Gastrocnemius medialis (tissue), 4 donors: ENCODE data around the gene PRR23B. TPM values are rescaled to one million over a fixed set of nuclear protein-coding genes. Genes with fewer than 3 reads are reported as not detected.

Source experiments
- ATAC-seq, 2 donors: fragments of 150-250 bp; one replicate each; pipeline ENCODE4 v1.9.1; 2016
- DNase-seq, 2 donors: peaks; one replicate each; pipeline ENCODE4 v3.0.0-alpha.2; 2019
- H3K27ac ChIP-seq, 4 donors: fragments of 200-600 bp; sonication (generic); 1 replicate in 1 of 4; 2 replicates in 3 of 4; pipeline ENCODE4 v1.5.1; 2016 to 2018; ENCODE audit warnings: mild to moderate bottlenecking in 2 of 4, moderate library complexity in 1 of 4
- H3K27me3 ChIP-seq, 3 donors: fragments of 200-600 bp; sonication (generic) in 2 of 3; 1 replicate in 1 of 3; 2 replicates in 2 of 3; pipeline versions ENCODE4 v1.5.1 to v1.6.0; 2016 to 2019; ENCODE audit warnings: mild to moderate bottlenecking in 1 of 3, moderate library complexity in 1 of 3
- H3K36me3 ChIP-seq, 2 donors: fragments of 200-600 bp; sonication (generic) in 1 of 2; one replicate each; pipeline ENCODE4 v1.5.1; 2017 to 2018
- H3K4me1 ChIP-seq, 2 donors: fragments of 200-600 bp; sonication (generic) in 1 of 2; one replicate each; pipeline ENCODE4 v1.5.1; 2016 to 2017; ENCODE audit warnings: mild to moderate bottlenecking in 2 of 2
- H3K4me3 ChIP-seq, 4 donors: fragments of 200-600 bp; sonication (generic) in 3 of 4; 1 replicate in 1 of 4; 2 replicates in 3 of 4; pipeline ENCODE4 v1.5.1; 2016 to 2019; ENCODE audit warnings: mild to moderate bottlenecking in 2 of 4
- H3K9me3 ChIP-seq, 3 donors: fragments of 200-600 bp; sonication (generic) in 2 of 3; 1 replicate in 1 of 3; 2 replicates in 2 of 3; pipeline ENCODE4 v1.5.1; 2016 to 2019
- POLR2A ChIP-seq, 2 donors: fragments of 450-650 bp; IDR thresholded peaks; one replicate each; pipeline ENCODE4 v1.6.1; 2017; ENCODE audit warnings: antibody characterized with exemption in 2 of 2, mild to moderate bottlenecking in 2 of 2, moderate library complexity in 2 of 2
- in situ Hi-C, 4 donors: fragments of 200-750 bp; cut with MboI; loops; one replicate each; pipeline versions ENCODE4 v1.15.0 to v1.8.0; 2017; ENCODE audit warnings: low sequenced_read_pairs in 4 of 4
- intact Hi-C: fragments of 100-400 bp; cut with DNase I; formaldehyde crosslinking; loops from one replicate; pipeline ENCODE4 v1.15.1; 2023; ENCODE audit warnings: low total_unique reads
- total RNA-seq, 4 donors: library from RNA; depleted of rRNA; stranded (reverse); fragments of >200 nt; gene quantifications; one replicate each; pipeline versions ENCODE4 v1.1.0 to v1.2.3, GENCODE V29; 2016
- TF ChIP-seq, protein P1 (sequence below), 5 experiments: fragments of 450-650 bp in 3 of 5; fragments of 200-600 bp in 2 of 5; sonication (generic) in 2 of 5; IDR thresholded peaks in 4 of 5; conservative IDR thresholded peaks in 1 of 5; 1 replicate in 4 of 5; 2 replicates in 1 of 5; pipeline ENCODE4 v1.5.1; 2016 to 2019; ENCODE audit warnings: antibody characterized with exemption in 5 of 5, mild to moderate bottlenecking in 3 of 5, moderate library complexity in 3 of 5

The PRR23B gene
- total RNA-seq = not detected

DNA sequence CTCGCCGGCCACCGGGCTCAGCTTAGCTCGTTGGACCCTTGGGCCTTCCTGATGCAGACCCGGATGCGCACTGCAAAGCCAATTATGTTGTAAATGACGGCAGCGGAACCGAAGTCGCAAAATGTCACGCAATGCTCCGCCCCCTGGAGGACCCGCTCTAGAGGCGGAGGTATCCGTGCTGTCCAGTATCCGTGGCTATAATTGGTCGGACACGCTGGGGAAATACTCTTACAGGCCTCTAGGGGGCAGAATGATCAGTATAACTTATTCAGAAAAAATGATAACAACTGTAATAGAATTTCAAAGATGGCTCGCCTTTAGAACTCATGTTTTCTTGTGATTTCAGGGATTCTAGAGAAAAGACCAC lies at the start of gene PRR23B:
Gene PRR23B, minus strand, starts transcription at position 59 of the 367 bp plus-strand sequence. CDS start 265 bp downstream, outside the sequence.
- TF ChIP-seq, protein P1, sequence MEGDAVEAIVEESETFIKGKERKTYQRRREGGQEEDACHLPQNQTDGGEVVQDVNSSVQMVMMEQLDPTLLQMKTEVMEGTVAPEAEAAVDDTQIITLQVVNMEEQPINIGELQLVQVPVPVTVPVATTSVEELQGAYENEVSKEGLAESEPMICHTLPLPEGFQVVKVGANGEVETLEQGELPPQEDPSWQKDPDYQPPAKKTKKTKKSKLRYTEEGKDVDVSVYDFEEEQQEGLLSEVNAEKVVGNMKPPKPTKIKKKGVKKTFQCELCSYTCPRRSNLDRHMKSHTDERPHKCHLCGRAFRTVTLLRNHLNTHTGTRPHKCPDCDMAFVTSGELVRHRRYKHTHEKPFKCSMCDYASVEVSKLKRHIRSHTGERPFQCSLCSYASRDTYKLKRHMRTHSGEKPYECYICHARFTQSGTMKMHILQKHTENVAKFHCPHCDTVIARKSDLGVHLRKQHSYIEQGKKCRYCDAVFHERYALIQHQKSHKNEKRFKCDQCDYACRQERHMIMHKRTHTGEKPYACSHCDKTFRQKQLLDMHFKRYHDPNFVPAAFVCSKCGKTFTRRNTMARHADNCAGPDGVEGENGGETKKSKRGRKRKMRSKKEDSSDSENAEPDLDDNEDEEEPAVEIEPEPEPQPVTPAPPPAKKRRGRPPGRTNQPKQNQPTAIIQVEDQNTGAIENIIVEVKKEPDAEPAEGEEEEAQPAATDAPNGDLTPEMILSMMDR (IDR thresholded peaks at IDR 0.05 in 4 of 5, conservative IDR thresholded peaks at IDR 0.05 in 1 of 5) = no peak
- Histone ChIP-seq H3K27ac (no peak within 1 kb of the TSS), H3K27me3 (no peaks in the 10 kb centered on the region), H3K9me3 (no peaks in the 10 kb centered on the region), H3K4me3 (no peak within 1 kb of the TSS), H3K36me3 (no peaks in the 10 kb centered on the region), H3K4me1 (no peaks in the 10 kb centered on the region)
- no peak for DNase-seq
- intact Hi-C loops (no loop called here), in situ Hi-C loops (no loop called here)
- ATAC-seq = no peak

DNA sequence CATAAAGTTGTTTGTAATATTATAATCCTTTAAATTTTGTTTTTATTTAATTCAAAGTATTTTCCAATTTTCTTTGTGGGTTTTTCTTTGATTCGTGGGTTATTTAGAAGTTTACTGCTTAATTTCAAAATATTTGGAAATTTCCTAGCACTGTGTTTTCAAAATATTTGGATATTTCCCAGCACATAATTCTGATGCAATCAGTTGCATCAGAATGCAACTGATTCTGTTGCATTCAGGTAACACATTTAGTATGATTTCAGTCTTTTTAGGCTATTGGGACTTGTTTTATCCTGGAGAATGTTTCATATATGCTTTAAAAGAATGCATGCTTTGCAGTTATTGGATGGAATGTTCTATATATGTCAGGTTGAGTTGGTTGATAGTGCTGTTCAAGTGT lies 42.2 kb upstream of the PRR23B start:
- Histone ChIP-seq H3K4me3 (no peak overlapping the region), H3K36me3 (no peaks in the 10 kb centered on the region), H3K27ac (no peak overlapping the region), H3K9me3 (no peaks in the 10 kb centered on the region), H3K4me1 (no peaks in the 10 kb centered on the region), H3K27me3 (no peaks in the 10 kb centered on the region)
- DNase-seq (no peak), ATAC-seq (no peak)
- TF ChIP-seq POLR2A (IDR thresholded peaks at IDR 0.05) = no peak
- TF ChIP-seq, protein P1 (IDR thresholded peaks at IDR 0.05 in 4 of 5, conservative IDR thresholded peaks at IDR 0.05 in 1 of 5) = no peak
- in situ Hi-C loops (no loop called here), intact Hi-C loops (no loop called here)

DNA sequence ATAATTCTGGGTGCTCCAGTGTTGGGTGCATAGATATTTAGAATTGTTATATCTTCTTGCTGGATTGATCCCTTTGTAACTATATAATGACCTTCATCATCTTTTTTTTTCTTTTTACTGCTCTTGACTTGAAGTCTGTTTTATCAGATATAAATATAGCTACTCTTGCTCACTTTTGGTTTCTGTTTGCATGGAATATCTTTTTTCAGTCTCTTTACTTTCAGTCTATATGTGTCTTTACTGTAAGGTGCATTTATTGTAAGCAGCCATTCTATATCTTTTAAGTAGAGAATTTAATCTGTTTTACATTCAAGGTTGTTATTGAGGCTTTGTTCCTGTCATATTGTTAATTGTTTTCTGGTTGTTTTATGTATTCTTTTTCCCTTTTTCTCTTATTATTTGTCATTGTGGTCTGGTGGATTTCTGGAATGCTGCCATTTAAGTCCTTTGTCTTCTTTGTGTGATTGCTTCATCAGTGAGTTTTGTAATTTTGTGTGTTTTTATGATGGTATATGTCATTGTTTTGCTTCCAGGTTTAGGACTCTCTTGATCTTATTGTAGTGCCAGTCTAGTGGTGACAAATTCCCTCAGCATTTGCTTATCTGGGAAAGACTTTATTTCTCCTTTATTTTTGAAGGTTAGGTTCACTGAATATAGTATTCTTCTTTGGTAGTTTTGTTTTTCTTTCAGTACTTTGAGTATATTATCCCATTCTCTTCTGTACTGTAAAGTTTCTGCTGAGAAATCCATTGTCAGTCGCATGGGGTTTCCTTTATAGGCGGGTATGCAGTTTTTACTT lies 32.3 kb upstream of the PRR23B start:
- TF ChIP-seq, protein P1 (IDR thresholded peaks at IDR 0.05 in 4 of 5, conservative IDR thresholded peaks at IDR 0.05 in 1 of 5) = no peak
- TF ChIP-seq POLR2A (IDR thresholded peaks at IDR 0.05) = no peak
- no peak for ATAC-seq
- Histone ChIP-seq H3K4me3 (no peak overlapping the region), H3K27ac (no peak overlapping the region), H3K36me3 (no peaks in the 10 kb centered on the region), H3K27me3 (no peaks in the 10 kb centered on the region), H3K4me1 (no peaks in the 10 kb centered on the region), H3K9me3 (no peaks in the 10 kb centered on the region)
- in situ Hi-C loops = no loop called here
- intact Hi-C loops = no loop called here
- DNase-seq = no peak

DNA sequence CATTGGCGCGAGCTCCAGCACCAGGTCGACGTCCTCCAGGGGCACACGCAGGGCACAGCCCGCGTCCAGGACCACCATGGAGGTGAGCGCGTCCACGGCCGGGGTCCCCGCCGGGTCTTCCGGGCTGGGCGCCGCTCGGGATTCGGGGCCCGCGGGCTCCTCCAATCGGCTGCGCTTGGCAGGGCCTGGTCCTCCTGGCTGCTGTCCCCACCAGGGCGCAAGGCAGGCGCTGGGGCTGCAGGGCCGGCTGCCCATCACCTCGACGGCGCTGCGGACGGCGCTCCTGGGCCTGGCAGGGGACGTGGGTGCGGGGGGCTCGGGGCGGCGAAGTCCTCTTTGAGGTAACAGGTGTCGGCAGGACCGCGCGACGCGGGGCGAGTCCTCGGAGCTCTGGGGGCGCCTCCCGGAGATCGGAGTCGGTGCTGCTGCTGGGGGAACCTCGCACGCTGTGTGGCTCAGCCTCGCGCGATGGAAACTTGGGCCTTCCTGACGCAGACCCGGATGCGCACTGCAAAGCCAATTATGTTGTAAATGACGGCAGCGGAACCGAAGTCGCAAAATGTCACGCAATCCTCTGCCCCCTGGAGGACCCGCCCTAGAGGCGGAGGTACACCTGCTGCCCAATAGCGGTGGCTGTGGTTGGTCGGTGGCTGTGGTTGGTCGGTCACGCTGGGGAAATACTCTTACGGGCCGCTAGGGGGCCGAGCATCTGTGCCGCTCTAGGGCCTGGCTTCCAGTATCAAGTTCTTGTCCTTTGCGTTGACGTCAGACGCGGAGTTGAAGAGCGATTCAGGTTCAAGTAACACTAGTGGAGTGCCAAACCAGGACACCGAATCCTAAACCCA lies 23.9 kb upstream of the PRR23B start, which contains the start of gene PRR23C:
Gene PRR23C, minus strand, starts transcription at position 527 of the 845 bp plus-strand sequence. Its CDS starts 272 bp downstream, at position 255.
- Histone ChIP-seq H3K27me3 (no peaks in the 10 kb centered on the region), H3K4me3 (no peak within 1 kb of the TSS), H3K27ac (no peak within 1 kb of the TSS), H3K9me3 (no peaks in the 10 kb centered on the region), H3K4me1 (no peaks in the 10 kb centered on the region), H3K36me3 (no peaks in the 10 kb centered on the region)
- intact Hi-C loops (no loop called here), in situ Hi-C loops (no loop called here)
- no peak for DNase-seq
- TF ChIP-seq, protein P1 (IDR thresholded peaks at IDR 0.05 in 4 of 5, conservative IDR thresholded peaks at IDR 0.05 in 1 of 5) = no peak
- TF ChIP-seq POLR2A (IDR thresholded peaks at IDR 0.05) = no peak
- no peak for ATAC-seq
